Omental fat pad (tissue), 4 donors: ENCODE measurements around the gene SDC3. TPM values are rescaled to one million over a fixed set of nuclear protein-coding genes. Genes with fewer than 3 reads are reported as not detected.

ENCODE experiments used
- ATAC-seq: fragments of 150-250 bp; one replicate; pipeline ENCODE4 v1.9.1; 2016; ENCODE audit warnings: mild to moderate bottlenecking, moderate library complexity; ENCODE audit not compliant: low FRiP score
- DNase-seq: peaks from one replicate; pipeline ENCODE4 v3.0.0-alpha.2; 2019; ENCODE audit warnings: low spot score
- CTCF ChIP-seq, 3 donors: fragments of 450-650 bp; IDR thresholded peaks; one replicate each; pipeline ENCODE4 v1.5.1; 2016 to 2017; ENCODE audit warnings: antibody characterized with exemption in 3 of 3, mild to moderate bottlenecking in 3 of 3, moderate library complexity in 2 of 3
- total RNA-seq, 4 donors: library from RNA; depleted of rRNA; stranded (reverse); fragments of >200 nt; gene quantifications; one replicate each; pipeline ENCODE4 v1.1.0, GENCODE V29; 2016

The SDC3 gene
- total RNA-seq, 4 donors from 2014 or later, result 27.3 to 38.1 (median 30.8) TPM

- DNase-seq, result no peak
- no peak for ATAC-seq
- no peak for TF ChIP-seq CTCF (IDR thresholded peaks at IDR 0.05)
Observed at GRCh38 chr1:30908316-30908695, 252 bp downstream of the SDC3 start.

GRCh38 chr1:30907481-30908315, 860 bp downstream of the SDC3 start:
- DNase-seq (no peak), ATAC-seq (no peak)
- TF ChIP-seq CTCF (IDR thresholded peaks at IDR 0.05), result no peak

DNA sequence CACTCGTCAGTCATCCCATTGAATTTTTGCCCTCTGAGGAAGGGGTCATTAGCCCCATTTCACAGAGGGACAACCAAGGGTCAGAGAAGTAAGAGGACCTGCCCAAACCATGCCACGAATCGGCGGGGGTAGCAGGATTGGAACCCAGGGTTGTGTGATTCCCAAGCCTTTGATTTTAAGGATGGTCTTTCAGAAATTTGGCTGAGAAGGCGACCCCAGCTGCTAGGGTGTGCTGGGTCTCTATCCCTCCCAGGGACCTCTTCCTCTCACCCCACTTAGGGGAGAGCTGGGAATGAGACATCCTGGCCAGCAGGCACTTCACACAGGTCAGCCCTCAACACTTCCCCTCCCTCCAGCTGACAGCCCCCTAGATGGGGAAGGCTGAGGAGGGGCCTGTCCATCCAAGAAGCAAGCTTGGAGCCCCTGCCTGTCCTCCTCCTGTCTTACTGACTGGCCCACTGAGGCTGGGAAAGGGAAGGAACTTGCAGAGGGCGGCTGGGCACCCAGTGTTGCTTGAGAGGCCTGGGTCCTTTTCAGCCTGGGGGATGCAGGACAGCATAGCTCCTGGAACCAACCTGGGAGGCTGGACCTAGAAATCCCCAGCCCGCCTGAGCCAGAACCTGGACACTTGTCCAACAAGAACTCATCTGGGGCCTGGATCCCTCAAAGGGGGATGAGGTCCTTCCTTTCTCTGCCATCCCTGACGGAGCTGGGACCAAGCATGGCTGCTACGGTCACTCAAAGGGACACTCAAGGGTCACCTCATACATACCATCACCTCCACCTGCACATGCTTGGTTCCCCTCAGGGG, 1.7 kb downstream of the SDC3 start:
- no peak for ATAC-seq
- TF ChIP-seq CTCF (IDR thresholded peaks at IDR 0.05), result no peak
- no peak for DNase-seq

DNA sequence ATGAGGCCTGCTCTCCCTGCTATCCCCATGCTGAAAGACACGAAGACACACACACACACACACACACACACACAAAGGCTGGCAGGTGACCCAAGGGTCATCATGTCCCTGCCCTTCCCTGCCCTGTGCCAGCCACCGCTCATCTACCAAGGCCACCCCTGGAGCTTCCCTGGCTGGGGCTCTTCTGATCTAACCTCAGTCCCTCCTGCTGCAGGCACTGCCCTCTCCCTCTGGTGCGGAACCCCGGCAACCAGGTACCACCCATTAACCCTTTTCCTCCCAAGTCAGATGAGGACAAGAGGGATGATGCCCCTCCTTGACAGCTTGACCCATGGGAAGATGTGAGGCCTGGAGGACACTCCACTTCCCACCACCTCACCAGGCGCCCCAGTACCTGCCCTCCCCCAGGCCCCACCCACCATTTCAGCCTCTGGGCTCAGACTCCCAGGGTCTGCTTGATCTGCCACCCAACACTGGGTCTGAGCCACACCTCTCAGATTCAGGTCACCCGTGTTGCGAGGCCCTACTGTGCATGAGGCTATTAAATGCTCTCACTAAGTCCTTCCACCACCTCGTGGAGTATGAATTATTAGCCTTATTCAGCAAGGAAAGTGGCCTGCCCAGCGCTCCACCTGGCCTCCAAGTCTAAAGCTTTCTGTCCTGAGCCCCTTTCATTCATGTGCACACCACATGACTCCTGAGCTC, 2.5 kb downstream of the SDC3 start:
- TF ChIP-seq CTCF (IDR thresholded peaks at IDR 0.05), result no peak
- ATAC-seq, result no peak
- DNase-seq, result no peak

- DNase-seq (no peak), ATAC-seq (no peak)
- no peak for TF ChIP-seq CTCF (IDR thresholded peaks at IDR 0.05)
Observed at GRCh38 chr1:30905403-30905802, 3.2 kb downstream of the SDC3 start.

DNA sequence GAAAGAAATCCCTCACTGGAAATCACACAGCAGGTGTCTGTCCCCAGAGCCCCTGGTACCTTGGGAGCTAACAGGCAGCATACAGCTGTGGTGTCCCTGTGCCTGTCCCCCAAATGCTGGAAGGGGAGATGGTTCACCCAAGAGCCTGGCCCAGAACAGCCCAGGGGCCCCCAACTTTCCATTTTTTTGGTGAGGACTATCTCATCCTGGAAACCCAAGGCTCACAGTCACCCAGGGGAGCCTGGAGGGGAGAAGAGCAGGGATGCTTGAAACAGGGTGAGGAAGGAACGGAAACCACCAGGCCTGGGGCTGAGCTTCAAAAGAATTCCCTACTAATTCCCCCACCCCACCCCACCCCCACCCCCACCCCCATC, 3.6 kb downstream of the SDC3 start:
- DNase-seq, result no peak
- TF ChIP-seq CTCF (IDR thresholded peaks at IDR 0.05), result no peak
- no peak for ATAC-seq
